NOMO-1 treated with dmso at 0.1 percent for 144 hours (cell line): ENCODE data around the gene KIAA2012.

ENCODE experiments used
- DNase-seq: peaks from one replicate; lab custom pipeline; 2025; ENCODE audit not compliant: unreplicated experiment; lab: John Stamatoyannopoulos, UW

The KIAA2012 gene

DNA sequence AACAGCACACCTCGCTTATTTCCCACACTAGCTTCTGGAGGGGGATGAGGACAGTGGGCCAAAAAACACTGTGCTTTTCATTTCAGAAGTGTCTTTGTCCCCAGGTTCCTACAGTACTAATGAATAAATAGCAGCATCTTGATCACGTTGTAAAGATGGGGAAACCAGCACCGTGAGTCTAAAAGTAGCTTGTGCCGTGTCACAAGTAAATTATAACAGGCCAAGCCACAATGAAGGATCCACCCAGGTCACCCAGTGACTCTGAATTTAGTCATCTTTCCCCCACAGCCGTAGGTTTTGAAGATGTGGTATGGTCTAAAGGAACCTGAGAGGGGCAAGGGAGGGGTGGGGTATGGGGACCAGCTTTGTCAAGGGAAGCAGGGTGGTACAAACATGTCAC, 30.6 kb upstream of the KIAA2012 start:
- DNase-seq, result no peak

DNA sequence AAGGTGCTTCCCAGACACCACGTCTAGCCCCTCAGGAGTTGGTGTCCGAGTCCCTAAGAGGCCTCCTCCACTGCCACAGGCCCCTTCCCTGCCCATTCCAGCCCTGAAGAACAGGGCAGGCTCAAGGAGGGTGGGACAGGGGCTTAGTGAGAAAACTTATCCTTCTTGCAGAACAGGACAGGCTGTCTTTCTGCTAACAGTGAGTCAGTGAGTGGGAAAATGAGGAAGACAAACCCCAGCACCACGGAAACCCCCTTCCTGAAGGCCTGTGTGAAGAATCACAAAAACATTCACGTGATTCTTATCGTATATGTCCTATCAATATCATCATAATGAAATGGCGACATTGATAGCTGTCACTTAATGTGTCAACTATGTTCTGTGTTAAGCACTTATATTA, 29.6 kb upstream of the KIAA2012 start:
- no peak for DNase-seq

DNA sequence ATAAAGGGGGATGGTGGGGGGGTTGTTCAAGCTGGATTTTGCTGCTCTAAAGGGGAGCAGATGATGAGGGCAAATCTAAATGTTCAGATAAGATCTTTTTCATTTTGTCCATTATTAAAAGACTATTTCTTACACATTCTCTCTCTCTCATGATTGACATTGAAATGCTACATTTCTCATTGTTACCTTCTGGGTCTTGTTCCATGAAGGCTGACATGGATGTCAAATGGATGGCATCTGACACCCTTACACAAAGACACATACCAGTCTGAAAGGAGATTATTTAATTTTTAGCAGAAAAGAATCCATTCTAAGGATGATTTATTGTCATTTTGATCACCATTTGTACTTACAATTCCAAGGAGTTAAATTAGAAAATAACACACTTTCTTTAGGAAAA, 28.3 kb upstream of the KIAA2012 start:
- no peak for DNase-seq

DNA sequence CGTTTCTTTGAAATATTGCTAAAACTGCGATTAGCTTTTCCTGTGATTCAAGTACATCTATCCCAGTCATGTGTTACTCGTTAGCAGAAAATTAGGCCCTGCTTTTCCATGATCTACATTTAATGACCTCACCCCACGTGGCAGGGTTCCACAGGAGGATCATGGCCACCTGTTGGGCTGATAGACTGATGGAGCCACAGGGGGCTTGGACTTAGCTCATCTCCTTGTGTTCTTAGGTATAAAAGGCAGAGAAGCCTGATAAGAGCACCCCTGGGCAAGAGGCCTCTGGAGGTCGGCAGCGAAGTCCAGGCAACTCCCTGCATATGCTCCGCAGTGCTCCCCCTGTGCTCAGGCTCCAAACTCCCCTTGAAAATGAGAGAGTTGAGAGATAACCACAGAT, 26.5 kb upstream of the KIAA2012 start:
- DNase-seq, result no peak

DNA sequence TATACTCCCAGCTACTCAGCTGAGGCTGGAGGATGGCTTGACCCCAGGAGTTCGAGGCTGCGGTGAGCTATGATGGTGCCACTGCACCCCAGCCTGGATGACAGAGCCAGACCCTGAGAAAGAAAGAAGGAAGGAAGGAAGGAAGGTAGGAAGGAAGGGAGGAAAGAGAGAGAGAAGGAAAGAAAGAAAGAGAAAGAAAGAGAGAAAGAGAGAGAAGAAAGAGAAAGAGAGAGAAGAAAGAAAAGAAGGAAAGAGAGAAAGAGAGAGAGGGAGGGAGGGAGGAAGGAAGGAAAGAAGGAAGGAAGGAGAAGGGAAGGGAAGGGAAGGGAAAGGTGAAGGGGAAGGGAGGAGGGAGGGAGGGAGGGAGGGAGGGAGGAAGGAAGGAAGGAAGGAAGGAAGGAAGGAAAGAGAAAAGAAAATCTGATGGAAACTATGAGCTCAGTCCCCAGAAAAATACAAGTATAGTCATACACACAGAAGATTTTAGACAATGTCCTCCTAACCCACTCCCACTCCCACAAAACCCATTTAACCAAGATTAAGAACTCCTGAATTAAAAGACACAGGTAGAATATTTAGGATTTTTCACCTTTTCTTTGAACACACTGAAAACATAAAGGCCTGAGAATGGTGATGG, 23.8 kb upstream of the KIAA2012 start:
- DNase-seq, result no peak

DNA sequence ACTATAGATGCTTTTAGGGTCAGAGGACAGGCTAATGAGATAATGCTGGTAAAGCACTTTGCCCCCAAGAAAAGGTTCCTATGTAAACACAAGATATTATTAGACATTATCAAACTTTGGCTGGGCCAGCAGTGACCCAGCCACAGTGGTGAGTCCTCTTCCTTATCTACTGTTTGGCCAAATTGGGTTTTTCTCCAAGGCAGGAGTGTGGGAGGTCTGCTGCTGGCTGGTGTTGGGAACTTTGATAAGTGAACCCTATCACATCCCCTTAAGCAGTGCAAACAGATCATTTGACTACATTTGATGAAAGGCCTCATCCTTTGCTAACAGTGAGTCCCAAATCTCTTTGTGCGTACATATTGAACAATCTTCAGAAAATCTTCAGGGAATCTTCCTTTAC, 23.2 kb upstream of the KIAA2012 start:
- no peak for DNase-seq

DNA sequence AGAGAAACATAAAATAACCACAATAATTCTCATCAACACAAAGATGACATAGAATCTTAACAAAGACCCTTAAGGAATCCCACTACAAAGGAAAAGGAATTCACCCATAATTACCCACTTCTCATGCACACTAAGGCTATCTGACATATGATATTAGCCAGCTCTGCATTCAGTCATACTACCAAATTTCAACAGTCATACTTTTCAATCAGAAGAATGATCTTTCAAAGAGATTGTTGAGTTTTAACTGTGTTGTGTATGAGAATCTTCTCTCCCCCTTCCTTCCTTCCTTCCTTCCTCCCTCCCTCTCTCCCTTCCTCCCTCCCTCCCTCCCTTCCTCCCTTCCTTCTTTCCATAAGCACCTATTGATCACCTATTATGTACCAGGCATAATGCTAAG, 22.4 kb upstream of the KIAA2012 start:
- DNase-seq, result no peak

DNA sequence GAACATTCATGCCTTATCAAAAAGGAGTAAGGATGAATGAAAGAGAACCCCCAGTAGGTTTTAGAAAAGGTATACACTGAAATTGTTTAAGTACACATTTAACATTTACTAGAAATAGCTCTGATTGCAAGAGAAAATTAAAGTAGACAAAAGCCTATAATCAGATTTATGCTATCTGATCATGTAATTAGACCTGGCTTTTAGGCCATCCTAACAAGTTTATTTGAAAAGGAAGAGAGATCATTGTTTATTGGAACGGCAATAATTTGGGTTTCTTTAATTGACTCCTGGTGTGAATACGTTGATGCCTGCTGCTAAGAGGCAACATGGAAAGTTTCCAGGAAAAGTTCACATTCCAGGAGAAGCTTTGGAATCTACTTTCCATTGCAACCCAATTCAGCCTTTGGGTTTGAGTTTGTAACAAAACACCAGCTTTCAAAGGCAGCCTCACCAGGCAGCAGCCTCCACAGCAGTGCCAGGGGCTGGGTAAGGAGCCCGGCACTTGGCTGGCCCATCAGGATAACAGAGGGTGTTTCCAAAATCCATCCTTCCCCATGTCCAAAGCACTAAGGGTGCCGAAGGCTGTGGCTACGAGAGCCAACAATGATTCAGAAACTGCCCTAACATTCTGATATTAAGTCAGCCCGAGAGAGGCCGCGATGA, 21.4 kb upstream of the KIAA2012 start:
- no peak for DNase-seq

DNA sequence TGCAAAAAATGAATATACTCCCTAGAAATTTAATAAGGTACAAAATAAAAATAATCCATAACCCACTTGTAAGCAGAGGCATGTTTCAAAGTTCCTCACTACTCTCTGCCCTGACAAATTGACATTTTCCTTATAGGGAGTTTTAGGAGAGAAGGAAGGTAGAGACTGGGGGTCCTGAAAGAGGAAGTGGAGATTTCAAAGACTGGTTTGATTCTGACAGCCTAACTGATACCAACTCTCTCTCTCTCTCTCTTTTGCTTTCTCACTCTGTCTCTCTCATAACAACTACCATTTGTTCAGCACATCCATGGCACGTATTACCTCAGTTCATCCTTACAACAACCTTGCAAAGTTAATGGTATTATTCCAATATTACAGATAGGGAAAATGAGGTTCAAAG, 20.8 kb upstream of the KIAA2012 start:
- DNase-seq, result no peak

DNA sequence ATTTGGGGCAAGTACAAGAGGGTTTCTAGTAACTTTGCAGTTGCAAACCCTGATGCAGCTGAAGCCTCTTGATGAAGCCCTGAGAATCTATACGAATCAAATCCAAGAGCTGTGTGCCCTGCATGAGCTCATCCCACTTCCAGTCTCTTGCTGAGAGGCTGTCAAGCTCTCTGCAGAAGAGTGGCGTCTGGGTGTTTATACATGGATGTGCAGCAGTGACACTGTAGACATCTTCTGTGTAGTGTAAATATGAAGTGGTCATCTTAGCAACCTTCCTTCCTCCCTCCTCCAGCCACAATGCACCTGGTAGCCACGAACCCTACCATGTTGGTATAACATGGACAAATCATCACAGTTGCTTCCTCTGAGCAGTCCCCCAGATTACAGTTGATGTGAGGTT, 18.4 kb upstream of the KIAA2012 start:
- no peak for DNase-seq

DNA sequence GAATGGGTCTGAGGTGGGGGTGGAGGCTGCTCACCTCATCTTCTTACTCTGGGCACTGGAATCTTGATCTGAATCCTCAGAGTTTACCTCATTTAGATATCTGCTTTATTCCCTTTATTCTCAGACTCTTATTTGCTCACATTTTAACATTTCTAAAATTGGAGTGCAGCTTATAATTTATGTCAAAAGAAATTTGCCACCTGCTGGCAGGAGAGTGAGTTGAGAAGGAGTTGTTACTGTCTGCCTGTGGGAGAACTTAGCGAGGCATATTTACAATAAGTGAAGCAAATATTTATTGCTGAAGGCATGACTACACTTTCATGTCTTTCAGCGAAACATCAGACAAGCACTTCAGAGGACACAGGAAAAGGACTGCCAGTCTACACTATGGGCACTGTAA, 16.4 kb upstream of the KIAA2012 start:
- no peak for DNase-seq

DNA sequence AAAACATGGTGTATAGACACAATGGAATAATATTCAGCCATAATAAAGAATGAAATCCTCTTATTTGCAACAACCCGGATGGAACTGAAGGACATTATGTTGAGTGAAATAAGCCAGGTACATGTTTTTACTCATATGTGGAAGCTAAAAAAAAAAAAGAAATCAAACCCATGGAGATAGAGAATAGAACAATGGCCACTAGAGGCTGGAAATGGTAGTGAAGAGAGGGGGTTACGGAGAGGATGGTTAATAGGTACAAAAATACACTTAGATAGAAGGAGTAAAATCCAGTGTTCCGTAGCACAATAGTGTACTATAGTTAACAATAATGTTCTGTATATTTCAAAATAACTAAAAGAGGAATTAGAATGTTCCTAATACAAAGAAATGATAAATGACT, 12.8 kb upstream of the KIAA2012 start:
- DNase-seq, result no peak

DNA sequence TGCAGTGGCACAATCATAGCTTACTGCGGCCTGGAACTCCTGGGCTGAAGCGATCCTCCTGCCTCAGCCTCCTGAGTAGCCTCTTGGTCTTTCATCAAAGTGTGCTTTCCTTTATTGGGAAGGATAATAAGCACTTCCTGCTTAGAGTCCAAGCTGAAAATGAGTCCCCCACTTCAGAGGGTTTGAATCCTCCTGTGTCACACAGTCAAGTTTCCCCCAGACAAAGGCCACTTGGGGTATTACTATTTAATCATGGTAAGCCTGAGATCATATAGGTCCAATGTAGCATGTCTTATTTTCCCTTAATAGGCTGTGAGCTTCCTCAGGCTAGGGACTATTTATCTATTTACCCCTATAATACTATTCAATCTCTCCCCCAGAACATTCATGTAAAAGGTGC, 11.4 kb upstream of the KIAA2012 start:
- DNase-seq, result no peak

DNA sequence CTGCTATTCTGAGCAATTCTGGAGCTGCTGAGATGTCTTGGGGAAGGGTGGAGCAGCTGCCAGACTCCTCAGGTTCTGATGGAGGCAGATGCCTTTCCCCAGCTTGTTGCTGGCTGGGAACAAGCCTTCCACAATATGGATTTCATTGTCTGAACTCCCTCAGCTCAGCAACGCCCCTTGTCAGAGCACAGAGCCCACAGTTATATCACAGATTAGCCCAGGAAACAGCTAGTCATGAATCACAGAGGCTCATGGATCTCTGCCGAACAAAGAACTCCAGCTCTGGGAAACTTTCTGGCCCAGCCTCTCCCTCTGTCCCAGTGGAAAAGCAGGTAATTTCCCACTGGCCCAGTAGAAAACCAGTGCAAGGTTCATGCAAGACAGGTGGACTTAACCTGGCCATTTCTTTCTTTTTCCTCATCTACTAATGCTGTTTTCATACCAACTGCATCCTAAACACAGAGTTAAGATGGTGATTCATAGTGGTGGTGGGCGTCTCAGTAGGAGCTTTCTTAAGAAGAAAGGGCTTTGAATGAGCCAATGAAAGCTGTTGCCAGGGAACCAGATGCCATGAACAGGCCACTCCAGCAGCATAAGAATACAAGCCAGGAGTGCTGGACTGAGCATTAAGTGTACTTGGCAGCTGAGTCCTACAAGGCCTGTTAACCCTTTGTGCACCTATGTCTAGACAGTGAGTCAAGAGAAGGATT, 8.7 kb upstream of the KIAA2012 start:
- no peak for DNase-seq

DNA sequence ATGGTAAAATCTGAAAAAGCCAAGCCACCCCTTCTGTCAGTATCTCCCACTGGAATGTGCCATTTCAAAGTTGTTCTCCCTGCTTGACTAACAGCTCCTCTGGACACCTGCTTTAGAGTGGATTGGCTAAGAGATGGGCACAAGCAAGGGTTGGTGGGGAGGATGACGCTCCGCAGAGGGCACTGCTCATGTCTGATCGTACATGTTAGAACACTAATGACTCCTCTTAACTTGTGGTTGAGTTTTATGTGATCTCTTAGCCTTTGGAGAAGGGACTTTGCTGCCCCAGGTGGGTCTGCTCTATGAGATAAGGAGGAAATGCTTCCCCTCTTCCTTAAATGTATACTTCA, 8.2 kb upstream of the KIAA2012 start:
- no peak for DNase-seq

DNA sequence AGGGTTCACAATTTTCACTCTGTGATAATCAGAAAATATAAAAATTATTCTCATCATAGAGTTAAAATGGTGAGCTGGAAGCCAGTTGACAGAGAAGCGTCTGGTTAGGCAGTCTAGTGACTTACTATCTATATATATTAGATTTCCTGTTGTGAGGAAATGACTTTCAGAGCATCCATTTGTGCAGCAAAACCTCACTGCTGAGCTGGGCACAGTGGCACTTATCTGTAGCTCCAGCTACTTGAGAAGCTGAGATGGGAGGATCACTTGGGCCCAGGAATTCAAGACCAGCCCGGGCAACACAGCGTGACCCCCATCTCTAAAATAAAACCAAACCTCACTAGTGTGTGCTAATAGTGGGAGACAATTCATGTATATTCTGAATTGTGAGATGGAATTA, 7.2 kb upstream of the KIAA2012 start:
- no peak for DNase-seq

DNA sequence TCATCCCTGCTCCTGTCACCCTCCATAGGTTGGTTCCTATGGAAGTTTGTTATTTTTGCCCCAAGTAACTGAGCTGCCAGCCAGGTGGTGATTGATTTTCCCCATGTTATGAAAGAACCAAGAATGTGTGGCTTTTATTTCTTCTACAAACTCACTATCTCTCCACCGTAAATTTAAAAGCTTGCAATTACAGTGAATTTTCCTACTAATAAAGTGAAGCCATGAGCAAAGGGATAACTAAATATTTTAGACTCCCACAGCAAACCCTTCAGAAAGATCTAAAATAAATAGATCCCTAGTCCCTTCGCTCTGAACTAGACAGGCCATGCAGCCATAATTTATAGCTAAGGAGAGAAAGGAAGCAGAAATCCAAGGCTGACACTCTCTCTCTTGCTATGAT, 6.2 kb upstream of the KIAA2012 start:
- DNase-seq, result no peak

DNA sequence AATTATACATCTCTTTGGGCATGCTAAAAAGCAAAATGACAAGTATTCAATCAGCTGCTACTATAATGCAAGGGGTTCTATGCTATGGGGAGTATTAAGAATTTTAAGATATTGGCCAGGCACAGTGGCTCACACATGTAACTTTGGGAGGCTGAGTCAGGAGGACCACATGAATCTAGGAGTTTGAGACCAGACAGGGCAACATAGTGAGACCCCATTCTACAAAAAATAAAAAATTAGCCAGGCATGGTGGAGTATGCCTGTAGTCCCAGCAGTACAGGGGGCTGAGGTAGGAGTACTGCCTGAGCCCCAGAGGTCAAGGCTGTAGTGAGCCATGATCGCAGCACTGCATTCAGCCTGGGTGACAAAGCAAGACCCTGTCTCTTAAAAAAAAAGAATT, 5.5 kb upstream of the KIAA2012 start:
- no peak for DNase-seq

DNA sequence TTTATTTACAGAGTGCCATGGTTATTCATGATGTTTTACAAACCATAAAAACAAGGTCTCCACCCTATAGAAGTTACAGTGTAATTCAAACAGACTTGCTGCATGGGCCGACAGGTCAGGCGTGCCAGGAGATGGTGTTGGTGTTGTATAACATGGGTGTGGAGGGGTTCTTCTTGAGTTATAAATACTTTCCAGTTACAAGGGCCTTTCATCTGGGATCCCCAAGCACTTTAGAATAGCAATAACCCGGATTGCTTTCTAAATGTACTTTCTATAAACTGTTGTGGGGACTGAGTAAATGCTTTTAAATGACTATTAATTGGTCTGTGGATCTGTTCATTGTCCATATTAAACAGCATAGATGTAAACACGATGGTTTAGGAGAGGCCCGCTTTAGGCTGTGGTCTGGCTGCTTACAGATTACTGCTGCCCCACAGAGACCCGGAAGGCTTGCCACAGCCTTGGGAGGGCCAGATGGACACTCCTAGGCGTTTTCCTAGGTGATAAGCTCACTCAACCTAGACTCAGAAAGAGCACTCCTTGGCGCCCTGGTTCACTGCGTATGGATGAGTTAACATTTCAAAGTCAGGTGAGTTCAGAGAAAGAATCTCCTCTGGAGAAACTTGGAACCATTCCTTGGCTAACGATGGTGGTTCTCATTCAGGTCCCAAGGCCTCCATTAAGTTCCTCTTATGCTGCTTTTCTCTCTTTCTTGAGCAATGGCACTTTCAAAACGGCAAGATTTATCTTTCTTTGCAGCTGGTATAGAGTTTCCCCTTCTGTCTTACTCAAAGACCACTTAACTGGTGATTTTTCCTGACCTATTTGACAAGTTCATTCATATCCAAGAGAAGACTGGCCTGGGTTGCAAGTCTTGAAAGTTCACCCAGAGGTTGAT, 3.6 kb upstream of the KIAA2012 start:
- no peak for DNase-seq

DNA sequence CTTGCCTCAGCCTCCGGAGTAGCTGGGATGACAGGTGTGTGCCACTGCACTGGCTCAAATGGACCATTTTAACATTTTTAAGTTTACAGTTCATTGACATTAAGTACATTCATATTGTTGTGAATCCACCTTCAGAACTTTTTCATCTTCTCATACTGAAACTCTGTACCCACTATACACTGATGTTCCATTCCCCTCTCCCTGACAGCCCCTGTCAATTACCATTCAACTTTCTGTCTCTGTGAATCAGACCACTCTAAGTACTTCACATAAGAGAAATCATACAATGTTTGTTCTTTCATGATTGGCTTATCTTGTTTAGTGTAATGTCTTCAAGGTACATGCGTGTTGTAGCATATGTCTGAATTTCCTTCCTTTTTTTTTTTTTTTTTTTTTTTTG, 1.9 kb upstream of the KIAA2012 start:
- DNase-seq, result no peak

DNA sequence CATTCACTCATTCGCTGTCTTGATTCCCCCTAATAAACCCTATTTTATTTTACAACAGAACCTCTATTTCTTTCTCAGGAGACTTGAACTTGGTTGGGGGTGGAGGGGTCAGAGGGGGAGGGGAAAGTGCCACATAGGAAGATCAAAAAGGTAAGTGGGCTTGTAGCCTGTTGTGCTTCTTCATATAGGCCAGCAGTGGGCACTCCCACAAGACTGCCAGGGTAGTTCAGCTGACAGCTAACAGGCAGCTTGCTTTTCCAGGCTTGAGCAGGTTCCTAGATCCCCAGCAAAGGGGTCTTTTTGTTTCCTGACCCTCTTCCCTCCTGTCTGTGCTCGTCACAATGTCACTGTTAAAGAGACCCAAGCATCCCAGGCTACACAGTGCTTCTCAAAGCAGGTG, 829 bp upstream of the KIAA2012 start:
- DNase-seq, result no peak

DNA sequence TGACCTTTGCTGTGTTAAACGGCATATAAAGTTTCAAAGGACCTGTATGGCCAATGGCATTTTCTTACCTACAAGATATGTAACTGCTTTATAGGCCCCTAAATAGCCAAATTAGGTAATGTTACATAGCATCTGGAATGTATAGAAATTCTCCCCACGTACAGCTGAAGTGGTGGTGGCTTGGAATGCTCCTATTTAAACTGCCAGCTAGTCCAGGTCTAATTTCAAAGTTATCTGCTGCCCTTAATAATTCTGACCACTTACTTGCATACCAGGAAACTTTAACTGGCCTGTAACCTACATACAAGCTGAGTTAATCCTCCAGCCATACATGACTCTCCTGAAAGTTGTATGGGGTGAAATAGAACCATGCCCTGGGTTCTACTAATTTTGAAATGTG, 1.3 kb downstream of the KIAA2012 start:
- DNase-seq, result no peak
